DMS153 treated with DMSO at 0.1 percent for 48 hours (cell line): ENCODE results near the gene JKAMP.
"Not testable (repeated sequence)": the region's sequence is repeated elsewhere in the genome, so short reads cannot be mapped to it uniquely, and the experiment has no call there.

Experiments used
- DNase-seq: peaks from one replicate; lab custom pipeline; 2025; ENCODE audit not compliant: unreplicated experiment; lab: John Stamatoyannopoulos, UW

JKAMP gene, protein sequence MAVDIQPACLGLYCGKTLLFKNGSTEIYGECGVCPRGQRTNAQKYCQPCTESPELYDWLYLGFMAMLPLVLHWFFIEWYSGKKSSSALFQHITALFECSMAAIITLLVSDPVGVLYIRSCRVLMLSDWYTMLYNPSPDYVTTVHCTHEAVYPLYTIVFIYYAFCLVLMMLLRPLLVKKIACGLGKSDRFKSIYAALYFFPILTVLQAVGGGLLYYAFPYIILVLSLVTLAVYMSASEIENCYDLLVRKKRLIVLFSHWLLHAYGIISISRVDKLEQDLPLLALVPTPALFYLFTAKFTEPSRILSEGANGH

DNA sequence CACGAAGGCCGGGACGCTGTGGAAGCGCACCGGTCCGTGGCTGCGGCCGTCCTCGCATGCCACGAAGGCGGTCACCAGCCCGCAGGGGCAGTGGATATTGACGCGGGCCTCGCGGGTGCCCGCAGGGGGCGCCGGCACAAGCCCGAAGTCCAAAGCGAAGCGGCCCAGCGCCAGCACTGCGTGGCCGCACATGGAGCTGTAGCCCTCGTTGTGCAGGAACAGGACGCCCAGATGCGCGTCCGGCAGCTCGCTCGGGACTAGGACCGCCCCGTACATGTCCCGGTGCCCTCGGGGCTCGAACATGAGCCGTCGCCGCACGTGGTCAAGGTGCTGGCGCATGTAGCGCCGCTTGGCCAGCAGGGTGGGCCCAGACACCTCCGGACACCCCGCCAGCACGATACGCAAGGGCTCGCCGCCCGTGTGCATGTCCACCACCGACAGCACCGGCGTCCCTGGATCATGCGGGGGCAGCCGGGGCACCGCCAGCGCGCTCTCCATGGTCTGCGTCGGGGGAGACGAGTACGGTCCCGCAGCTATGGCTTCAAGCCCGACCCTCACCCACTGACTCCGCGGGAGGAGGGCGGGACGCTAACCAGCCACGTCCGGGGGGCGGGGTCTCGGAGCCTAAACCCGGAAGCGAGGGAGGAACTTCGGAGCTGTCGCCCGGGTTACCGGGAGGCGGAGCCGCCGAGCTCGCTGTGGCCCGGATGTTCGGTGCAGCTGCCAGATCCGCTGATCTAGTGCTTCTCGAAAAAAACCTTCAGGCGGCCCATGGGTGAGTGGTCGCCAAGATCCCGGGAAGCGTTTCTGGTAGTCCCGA lies at the start of gene JKAMP, which contains the start of gene L3HYPDH:
JKAMP (plus strand) TSS at position 699 of the 820 bp plus-strand sequence; CDS start at position 772, 73 bp downstream.
L3HYPDH (minus strand) TSS at position 590 of the 820 bp plus-strand sequence; CDS start at position 498, 92 bp downstream.
- DNase-seq: peak; percentile 87

DNA sequence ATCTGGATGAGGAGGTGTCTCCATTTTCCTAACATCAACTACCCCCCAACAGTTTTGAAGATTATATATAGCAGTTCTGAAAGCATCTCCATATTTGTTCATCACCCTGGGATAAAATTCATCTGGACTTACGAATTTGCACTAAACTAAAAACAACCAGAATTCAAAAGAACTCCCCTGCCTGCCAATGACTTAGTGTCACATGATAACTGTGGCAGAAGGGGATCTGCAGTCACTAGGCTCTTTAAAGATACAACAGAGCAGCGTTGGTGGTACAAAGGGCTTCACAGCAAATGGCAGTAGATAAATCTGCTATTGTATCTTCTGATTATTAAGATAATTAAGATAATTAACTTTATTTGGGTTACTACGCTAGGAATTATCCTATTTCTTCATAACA lies 49.2 kb upstream of the JKAMP start:
- DNase-seq: no peak

DNA sequence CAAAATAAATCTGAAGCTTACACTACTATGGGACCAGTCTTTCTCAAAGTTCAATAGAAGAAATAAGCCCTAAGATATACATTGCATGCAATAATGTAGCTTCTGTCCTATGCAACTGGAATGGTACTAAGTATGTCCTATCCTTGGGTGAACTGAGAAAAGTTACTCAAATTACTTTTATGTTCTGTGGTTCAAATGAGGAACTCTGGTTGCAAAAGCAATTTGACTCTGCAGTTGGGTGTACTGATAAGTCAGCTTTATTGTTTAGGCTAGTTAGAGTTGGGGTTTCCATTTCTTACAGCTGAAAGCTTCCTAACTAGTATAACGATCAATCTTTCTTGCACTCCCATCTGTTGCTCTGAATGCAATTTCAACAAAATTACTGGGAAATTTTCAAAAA lies 48.3 kb upstream of the JKAMP start:
- DNase-seq: no peak

DNA sequence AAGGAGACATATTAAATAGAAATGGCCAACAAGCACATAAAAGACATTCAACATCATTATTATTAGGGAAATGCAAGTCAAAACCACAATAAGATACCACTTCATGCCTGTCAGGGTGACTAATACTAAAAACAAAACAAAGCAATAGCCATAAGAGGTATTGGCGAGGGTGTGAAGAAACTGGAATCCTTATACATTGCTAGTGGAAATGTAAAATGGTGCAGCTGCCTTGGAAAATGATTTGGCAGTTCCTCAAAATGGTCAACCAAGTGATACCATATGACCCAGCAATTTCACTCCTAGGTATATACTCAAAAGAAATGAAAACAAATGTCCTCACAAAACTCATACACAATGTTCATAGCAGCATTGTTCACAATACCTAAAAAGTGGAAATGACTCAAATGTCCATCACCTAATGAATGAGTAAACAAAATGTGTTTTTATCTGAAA lies 46.1 kb upstream of the JKAMP start:
- DNase-seq: no peak

DNA sequence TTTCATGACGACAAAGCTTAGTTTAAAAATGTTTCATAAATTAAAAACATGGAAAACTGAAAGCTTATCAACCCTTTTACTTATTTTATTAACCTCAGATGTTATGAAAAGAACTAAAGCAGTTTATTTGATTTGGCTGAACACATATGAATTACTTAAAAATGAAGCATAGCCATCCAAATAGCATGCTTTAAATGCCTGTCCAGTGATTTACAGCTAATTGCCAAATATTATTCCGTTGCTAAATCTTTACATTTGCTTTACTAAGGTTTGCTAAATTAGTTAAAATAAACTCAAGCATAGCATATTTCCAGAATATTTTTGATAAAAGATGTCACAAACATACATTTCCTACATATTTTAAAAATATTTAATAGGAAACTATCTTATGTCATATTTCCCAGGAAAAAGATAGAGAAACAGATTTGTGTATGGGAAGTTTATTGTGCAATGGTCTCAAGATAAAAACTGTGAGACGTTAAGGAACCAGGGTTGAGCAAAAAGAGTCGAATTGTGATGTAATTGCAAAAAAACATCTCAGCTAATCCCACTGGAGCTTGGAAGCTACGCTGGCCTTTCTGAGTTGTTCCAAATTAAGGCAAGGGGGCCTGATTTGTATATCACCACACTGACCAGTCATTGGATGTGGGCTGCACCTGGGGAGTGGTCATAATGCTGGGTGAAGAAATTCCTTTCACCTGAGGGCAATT lies 44.9 kb upstream of the JKAMP start:
- DNase-seq: no peak

DNA sequence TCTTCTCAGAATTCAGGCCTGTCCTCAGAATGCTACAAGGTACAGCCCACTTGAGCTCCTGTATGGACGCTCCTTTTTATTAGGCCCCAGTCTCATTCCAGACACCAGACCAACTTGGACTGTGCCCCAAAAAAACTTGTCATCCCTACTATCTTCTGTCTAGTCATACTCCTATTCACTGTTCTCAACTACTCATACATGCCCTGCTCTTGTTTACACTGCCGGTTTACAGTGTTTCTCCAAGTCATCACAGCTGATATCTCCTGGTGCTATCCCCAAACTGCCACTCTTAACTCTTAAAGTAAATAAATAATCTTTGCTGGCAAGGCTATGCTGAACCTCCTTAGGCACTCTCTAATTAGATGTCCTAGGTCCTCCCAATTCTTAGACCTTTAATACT lies 35.6 kb upstream of the JKAMP start:
- DNase-seq: not testable (repeated sequence)

DNA sequence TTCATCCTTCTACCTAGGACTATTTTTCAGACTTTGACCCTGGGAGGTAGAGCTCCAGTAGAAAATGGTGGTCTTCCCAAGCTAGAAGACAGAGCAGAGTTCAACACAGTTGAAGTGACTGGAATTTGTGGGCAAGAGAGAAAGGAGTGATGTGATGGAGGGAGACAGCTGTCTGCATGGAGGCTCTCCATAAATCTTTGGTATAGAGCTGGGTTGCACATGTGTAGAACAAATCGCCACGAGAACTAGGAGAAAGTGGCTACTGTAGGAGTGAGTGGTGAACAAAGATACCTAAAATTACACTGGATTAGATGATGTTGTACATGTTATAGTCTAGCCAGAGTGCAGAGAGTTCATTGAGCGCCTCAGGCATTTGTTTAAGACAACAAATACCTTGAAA lies 33.6 kb upstream of the JKAMP start:
- DNase-seq: no peak

DNA sequence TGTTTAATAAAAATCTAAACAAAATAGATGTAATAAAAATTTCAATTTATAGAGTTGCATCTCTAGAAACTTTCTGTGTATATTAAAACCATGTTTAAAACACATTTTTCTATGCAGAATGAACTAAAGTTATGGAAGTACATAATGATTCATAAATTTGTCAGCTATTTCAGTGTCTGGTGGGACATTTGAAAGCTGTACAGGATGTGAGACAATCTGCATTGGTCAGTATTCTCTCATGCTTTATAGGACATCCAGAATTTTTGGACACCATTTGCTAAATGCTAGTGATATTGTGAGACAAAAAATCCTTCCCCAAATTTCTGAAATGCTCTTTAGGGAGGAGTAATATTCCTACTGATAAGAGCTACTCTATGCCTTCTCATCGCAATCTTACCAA lies 32.5 kb upstream of the JKAMP start:
- no peak for DNase-seq

DNA sequence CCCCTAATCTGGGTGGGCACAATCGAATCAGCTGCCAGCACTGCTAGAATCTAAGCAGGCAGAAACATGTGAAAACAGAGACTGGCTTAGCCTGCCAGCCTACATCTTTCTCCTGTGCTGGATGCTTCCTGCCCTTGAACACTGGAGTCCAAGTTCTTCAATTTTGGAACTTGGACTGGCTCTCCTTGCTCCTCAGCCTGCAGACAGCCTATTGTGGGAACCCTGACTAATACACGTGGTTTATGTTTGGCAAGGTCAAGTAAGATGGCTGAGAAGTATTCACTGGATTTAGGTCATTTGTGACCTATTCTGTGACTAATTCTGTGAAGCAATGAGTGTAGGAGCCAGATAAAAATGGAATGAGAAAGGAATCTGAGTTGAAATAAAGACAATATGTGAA lies 30.2 kb upstream of the JKAMP start:
- DNase-seq: no peak

DNA sequence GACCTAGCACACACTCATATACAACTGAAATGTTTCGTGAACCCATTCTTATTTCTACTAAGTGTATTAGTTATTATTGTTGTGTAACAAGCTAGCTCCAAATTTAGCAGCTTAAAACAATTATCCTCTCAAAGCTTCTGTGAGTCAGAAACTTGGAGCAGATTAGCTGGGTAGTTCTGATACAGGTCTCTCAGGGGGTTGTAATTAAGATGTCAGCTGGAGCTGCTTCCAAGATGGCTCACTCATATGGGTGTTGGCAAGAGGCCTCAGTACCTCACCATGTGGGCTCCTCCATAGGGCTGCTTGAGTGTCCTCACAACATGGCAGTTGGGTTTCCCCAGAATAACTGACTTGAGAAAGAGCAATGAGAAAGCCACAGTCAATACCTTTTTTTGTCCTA lies 28.9 kb upstream of the JKAMP start:
- DNase-seq: no peak

DNA sequence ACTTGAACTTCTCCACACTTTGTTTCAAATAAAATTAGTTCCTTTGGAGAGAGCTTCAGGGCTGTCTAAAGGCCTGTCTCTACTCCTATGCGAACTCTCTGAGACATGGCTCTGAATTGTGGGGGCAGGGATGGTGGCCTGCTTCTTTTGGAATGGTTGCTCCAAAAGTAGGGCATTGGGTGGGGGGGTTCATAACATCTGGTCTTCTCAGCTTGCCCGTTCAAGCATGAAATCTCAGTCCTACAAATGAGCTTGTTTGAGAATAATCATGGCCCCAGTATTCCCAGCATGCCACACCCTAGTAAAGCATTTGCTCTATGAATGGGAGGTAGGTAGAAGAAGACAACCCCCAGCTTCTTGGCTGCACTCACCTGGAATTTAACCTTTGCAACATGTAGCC lies 25.8 kb upstream of the JKAMP start:
- DNase-seq: no peak

DNA sequence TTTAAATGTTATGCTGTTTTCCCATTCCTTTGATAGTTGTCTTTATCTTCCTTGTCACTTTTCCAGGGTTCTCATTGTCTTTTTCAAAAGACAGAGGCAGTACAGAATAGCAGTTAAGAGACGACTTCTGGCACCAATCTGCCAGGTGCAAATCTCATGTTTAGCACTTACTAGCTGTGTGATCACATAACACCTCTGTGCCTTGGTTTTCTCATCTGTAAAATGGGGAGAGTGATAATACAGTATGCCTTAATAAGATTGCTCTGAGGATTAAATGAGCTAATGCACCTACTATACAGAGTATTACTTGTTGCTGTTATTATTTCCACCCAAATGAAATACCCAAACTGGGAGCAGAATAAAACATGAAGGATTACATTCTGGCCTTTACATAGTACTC lies 23.9 kb upstream of the JKAMP start:
- no peak for DNase-seq

DNA sequence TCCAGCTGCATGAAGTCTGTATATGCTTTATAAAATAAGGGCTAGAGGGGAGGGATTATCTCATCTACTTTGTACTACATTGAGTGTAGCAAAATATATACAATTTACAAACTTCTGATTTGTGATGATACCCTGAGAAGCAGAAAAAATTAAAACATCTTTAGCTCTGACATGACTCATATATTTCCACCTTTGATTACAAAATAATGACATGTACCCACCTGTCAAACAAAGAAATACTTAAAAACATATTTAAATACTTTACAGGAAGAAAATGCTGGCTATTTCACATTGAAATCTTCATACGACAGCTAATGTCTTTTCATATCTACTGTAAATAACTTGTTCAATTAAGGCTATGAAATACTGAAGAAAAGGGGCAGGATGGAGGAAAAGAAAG lies 22.4 kb upstream of the JKAMP start:
- DNase-seq: no peak

DNA sequence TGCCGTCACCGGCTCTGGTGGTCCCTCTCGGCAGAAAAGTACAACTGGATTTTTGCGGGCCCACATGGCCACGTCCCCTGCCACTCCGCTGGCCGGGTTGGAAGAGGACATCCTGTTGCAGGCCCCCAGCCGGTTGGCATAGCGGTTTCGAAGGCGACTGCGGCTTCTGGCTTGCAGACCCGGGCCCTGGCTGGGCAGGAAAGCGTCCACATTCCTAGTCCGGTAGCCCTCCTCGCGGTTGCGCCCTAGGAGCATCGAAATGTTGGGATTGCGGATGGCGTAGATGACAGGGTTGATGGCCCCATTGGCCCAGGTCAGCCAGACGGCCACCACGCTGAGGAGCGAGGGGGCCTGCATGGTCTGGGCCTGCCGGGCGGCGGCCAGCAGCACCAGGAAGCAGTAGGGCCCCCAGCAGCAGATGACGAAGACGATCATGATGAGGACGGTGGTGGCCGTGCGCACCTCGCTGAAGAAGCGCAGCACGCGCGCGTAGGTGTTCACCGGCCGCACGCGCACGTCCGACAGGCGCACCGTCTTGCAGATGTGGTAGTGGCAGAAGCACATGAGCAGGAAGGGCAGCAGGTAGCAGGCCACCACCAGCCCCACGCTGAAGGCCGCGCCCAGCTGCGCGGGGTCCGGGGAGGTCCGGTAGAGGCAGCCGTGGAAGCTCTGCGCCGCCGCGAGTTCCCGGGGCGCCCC lies 20.4 kb upstream of the JKAMP start:
- DNase-seq: no peak

DNA sequence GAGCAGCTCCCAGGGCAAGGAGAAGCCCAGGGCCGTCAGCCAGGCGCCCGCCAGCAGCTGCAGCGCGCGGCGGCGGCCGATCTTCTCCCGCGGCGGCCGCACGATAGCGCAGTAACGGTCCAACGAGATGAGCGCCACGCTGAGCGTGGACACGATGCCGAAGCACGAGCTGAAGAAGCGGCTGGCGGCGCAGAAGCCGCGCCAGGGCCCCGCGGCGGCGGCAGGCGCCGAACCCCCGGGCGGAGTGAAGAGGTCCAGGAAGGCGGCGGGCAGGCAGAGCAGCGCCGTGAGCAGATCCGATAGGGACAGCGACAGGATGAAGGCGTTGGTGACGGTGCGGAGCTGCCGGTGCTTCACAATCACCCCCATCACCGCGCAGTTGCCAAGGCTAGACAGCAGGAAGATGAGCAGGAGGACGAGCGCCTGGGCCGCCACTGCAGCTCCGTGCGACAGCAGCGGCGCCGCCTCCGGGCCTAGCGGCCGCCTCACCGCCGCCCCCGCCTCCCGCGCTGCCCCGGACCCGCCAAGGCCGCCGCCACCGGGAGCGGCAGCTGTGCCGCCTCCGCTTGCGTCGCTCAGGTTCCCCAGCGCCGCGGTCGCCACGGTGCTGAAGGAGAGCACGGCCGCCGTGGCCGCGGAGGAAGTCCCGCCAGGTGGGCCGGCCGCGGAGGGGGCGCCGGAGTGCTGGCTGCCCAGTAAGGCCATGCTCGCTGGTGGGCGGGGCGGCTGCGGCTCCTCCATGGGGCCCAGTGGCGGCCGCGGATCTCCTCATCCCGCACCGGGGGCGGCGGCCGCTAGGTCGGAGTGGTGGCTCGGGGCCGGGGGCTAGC lies 19.6 kb upstream of the JKAMP start:
- peak; percentile 19 for DNase-seq

DNA sequence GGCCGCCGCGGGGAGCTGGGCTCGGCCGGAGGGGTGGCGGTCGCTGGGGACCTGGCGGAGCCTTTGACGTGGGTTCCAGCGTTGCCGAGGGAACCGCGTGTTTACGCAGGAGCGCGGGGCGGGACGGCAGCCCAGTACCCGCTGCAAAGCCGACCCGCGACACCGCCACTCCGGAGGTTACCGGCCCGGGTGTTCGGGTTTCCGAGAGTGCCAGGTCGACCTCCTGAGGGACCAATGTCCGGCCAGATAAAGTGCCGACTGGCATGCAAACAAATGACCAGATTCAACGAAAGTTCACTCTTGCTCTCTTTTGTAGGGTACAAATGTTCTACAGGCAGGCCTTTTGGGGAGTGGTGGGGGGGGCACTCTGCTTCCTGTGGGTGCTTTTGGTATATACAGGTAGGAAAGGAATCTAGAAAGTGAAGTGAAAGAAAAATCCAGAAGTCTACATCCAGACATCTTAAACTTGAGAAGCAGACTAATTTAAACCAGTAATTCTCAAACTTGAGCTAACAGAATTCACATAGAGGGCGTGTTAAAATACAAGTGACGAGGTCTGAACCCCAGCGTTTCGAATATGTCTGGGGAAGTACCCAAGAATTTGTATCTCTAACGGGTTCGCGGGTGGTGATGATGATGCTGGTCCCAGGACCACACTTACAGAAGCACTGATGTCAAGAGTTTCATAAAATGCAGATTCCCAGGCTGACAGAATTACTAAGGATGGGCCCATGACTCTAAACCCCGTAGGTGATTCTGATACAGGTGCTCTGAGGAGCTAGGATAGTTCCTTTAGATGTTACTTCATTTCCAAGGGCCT lies 18.8 kb upstream of the JKAMP start, which contains the start of gene GPR135:
GPR135 (minus strand) TSS at position 65 of the 820 bp plus-strand sequence. CDS start 154 bp downstream, outside the sequence.
- no peak for DNase-seq

DNA sequence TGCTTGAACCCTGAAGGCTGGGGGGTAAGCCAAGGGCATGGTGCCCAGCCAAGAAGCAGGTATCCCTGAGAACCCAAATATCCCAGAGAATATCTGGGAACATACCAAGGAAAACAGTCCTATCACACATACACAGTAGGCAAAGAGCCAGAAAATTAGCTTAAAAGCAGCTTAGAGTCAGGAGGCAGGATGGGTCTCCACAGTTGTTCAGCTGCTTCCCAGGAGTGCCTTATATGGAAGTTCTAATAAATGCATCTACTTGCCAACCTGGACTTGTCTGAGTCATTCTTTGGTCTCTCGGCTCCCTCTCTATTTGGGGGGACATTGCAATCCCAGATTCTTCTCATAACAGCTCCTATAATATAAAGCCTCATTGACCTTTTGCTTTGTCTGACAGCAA lies 10.1 kb upstream of the JKAMP start:
- no peak for DNase-seq

DNA sequence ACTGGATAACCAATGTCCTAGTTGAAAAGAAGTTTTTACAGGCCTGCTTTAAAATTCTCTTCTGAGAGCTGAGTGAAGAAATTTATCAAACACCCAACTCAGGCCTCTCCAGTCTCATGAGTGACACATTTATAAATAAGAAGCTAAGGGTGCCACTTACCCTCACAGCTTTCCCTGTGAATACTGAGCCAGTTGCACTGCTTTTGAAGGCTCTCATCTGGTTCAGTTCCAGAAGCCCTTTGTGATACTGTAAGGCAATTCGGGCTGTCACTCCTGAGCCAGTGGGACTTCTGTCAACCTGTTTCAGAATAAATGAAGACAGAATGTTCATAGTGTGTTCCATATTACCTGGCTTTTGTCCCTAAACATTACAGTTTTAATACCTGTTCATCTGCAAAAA lies 8.6 kb upstream of the JKAMP start:
- no peak for DNase-seq

DNA sequence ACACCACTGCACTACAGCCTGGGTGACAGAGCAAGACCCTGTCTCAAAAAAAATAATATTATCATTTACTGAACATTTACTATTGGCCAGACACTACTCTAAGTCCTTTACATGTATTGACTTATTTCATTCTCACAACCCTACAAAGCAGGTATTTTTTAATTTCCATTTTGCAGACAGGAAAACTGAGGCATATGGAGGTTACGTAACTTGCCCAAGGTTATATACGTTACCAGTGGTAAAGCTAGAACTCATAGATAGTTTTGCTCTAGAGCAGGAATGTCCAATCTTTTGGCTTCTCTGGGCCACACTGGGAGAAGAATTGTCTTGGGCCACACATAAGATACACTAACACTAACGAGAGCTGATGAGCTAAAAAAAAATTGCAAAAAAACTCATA lies 5.8 kb upstream of the JKAMP start:
- no peak for DNase-seq
